Fibroblast of skin of back (primary cell): Measurements from ENCODE around the gene XRCC3.

Experiments
- DNase-seq: peaks from one replicate; pipeline ENCODE4 v3.0.0-alpha.2; 2013

Gene XRCC3

GRCh38 chr14:103738701-103739451 is 23.6 kb upstream of the XRCC3 start:
- DNase-seq, result no peak

DNA sequence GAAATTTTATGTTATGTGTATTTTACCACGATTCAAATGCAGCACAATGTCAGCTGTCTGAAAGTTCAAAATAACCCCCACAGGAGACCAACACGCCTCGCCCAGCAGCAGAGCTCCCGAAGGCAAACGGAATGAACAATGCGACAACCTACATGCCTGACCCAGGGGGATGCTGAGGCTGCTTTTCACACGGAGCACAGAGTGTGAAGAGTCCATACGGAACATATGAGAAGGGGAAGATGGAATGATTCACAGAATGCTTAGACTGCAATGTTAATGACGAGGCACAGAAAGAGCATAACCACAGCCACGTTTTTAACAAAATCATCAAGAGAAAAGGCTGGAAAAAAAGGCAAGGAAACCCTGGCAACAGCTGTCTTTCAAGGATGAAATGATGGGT is 22.9 kb upstream of the XRCC3 start:
- peak; percentile 62 for DNase-seq

GRCh38 chr14:103737432-103738045 is 22.3 kb upstream of the XRCC3 start:
- DNase-seq, result no peak

DNA sequence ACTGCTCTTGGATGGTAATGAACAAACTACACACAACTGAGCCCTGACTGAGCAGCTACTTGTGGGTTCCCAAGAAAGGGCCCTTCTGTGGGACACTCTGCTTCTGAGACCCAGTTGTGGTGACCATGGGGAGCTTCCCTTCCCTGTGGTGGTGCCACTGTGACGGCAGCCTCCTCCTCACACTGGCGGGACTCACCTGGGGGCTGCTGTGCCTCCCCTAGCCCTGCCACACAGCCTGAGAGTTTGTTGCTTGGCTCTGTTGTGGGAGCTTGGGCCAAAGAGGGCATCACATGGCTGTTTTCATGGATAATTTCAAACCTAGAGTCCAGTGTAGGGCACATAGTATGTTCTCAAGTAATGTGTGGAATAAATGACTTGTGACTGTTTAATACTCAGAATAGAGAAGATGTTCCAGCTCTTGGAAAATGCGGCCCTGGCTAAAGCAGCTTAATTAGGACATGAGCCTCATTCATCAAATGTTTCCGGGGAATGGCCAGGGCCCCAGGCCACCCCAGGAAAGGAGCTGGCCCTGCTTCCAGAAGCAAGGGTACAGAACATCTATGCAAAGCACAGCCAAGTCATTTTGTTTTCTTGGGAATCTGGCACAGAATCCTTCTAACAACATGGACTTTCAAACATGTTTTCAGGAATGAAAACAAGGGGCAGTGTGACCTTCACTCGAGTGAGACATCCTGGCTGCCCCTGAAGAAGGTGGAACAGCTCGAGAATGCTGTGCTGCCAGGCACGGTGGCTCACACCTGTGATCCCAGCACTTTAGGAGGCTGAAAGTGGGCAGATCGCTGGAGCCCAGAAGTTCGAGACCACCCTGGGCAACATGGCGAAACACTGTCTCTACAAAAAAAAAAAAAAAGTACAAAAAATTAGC is 21.5 kb upstream of the XRCC3 start:
- no peak for DNase-seq

DNA sequence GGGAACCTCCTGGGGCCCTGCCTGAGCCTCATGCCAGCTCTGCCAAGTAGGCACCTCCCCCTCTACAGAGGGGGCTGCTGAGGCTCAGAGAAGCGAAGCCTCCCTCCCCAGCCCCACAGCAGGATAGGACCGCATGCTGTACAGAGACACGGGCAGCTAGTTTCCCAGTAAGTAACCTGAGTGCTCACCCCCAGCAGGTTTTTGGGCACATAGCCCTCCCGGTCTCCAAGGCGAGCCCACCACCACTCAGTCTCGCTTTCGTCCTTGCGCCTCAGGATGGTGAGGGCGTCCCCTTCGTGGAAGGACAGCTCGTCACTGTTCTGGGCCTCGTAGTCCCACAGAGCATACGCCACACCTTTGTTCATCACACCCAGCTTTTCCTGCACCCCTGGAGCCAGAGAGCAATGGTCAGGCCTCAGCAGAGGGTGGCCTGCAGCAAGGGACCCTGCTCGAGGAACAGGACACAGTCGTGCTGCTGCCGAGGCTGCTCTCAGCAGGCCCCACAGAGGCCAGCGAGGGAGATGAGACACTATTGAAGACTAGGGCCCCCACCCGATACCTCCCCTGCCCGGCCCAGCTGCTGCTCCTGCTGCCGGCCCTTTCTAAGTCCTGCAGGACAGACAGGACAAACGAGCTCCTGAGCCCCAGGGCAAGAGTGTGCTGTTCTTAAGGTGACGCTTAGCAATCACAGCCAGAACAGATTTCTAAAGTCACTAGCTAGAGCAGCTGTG is 20.7 kb upstream of the XRCC3 start:
- no peak for DNase-seq

- no peak for DNase-seq
Measured at GRCh38 chr14:103735439-103735814, 20.2 kb upstream of the XRCC3 start.

GRCh38 chr14:103735022-103735421 is 19.8 kb upstream of the XRCC3 start:
- DNase-seq, result no peak

GRCh38 chr14:103734081-103734888 is 19.0 kb upstream of the XRCC3 start:
- no peak for DNase-seq

GRCh38 chr14:103733651-103734050 is 18.4 kb upstream of the XRCC3 start:
- no peak for DNase-seq

DNA sequence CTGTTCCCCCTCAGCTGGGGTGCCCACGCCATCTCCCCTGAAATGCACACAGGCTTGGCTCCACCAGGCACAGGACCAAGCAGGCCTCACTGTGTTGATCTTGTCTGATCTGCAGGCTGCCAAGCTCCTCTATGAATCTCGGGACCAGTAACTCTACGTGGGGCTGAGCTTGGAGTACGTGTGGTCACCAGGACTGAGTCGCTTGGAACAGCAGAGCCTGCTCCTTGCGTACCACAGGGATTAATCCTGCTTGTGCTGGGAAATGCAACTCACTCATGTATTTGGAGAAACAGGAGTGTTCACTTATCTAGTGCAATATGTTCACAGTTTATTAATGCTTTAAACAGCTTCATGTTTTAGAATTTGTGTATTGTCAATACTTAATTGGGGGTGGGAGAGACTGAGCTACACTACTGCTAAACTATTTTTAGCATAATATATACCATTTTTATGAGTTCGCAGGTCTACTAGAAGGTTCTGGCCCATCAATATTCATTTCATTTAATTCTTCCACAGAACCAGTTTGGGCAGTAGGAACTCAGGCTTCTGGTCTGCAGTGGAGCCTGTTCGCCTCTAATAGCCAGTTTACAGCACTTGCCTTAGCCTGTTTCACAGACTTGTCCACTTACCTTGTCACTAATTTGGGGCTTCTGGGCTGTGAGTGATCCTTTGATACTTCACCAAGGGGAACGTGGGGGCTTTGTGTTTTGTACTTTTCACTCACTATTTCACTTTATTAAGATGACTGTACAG is 17.8 kb upstream of the XRCC3 start:
- DNase-seq, result no peak

DNA sequence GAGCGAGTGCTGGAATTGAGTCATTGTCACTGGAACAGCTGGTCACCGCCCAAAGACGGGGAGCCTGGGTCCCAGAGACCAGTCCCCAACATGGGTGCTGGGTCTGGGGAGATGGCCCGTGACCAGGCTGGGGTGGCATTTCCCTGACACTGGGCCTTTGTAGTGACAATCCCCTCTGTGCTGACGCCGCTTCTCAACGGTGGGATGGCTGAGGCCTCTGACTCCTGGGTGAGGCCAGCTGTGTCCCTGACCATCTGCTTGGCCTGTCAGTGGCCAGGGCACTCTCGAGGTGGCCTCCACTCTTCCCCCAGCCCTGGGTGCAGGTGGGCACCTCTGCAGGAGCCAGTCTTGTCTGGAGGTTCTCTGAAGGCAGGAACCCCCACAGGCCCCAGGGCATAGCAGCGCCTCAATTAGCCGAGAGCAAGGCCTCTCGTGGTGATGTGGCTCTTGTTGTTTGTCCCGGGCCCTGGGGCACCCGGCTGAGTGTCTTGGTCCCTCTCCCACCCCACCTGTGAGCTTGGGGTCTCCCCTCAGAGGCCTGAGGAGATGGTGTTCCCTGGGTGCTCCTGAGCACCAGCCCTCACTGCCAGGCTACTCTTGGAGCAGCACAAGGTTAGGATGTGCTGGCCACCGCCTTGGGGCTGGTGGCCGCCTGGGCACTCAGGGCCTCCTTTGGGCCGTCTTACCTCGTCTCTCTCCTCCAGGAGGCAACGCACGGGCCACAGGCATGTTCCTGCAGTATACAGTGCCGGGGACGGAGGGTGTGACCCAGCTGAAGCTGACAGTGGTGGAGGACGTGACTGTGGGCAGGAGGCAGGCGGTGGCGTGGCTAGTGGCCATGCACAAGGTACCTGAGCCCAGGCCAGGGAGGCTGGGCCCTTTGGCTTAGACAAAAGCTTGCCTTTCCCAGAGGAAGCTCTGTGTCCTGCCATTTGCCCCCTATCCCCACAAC is 16.9 kb upstream of the XRCC3 start:
- DNase-seq, result no peak

- no peak for DNase-seq
Measured at GRCh38 chr14:103731481-103731880, 16.2 kb upstream of the XRCC3 start.

GRCh38 chr14:103730490-103731035 is 15.3 kb upstream of the XRCC3 start:
- no peak for DNase-seq

- no peak for DNase-seq
Measured at GRCh38 chr14:103729496-103730448, 14.5 kb upstream of the XRCC3 start.

DNA sequence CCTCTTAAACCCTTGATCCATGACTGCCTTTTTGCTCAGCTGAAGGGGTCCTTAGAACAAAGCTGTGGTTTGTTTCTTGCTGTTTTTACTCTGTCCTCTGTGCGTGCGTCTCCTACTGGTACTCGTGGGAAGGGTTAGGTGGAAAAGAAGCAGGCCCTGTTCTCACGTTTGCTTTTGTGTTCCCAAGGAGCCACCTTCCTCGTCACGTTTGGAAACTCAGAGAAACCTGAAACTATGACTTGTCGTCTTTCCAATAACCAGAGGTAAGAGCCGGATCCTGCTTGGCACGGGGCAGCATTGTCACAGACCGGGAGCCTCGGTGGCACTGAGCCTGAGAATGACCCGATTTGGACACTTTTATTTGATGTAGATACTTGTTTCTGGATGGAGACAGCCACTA is 13.5 kb upstream of the XRCC3 start:
- DNase-seq, result no peak

DNA sequence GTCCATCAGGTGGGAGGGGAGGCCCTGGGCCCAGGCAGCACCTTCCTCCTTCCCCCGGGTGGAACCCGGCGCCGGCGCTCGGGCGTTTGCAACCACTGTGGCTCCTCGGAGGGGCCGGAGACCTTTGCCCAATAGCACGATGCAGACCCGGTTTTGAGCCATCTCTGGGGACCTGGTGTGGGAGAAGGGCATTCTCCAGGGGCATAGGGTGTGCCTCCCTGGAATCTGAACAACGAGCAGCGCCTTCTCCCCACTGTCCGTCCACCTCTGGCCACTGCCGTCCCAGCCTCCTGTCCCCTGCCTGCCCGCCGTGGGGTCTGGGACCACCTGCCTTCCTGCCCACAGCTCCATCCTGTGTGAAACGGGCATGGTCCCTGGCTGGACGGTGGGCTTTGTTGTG is 12.9 kb upstream of the XRCC3 start:
- no peak for DNase-seq

DNA sequence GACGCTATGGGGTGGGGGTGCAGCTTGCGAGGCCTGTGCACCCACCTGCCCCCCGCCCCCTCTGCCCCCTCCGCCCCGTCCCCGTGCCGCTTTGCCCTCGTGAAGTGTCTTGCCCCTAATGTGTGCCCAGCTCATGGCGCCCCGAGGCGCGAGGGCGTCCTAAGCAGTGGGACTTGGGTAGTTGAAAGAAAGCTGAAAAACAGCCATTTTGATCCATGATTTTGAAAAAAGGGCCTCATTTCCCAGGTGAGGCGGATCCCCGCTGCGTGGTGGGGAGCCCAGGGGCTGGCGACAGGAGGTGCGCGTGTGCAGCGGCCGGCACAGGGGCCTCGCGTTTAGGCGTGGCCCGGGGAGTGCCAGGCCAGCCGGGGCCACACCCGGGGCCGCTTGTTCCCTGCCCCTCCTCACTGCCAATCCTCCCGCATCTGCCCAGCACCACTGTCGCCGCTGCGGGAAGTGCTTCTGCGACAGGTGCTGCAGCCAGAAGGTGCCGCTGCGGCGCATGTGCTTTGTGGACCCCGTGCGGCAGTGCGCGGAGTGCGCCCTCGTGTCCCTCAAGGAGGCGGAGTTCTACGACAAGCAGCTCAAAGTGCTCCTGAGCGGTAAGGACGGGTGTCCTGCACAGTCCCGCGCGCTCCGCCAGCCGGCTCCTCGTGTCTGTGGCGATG is 12.2 kb upstream of the XRCC3 start:
- no peak for DNase-seq

GRCh38 chr14:103726474-103726873 is 11.2 kb upstream of the XRCC3 start:
- no peak for DNase-seq
